Heart left ventricle (tissue), 13 donors: ENCODE data around the gene TMPO.

Source experiments
- POLR2A ChIP-seq, 2 donors: fragments of 450-650 bp; IDR thresholded peaks; one replicate each; pipeline ENCODE4 v1.6.1; 2017; ENCODE audit warnings: antibody characterized with exemption in 2 of 2, mild to moderate bottlenecking in 2 of 2, moderate library complexity in 2 of 2
- TF ChIP-seq, protein P1 (sequence below), 12 donors: fragments of 200-600 bp; sonication (generic) in 4 of 12; IDR thresholded peaks; one replicate each; pipeline versions ENCODE4 v1.5.0 to v1.8.0; 2018 to 2022; ENCODE audit warnings: antibody characterized with exemption in 12 of 12, mild to moderate bottlenecking in 5 of 12
- donor health status: ischemic (EF 13 %, LVEDD 7.1; RV severe dilation, severe dysfunction).
- donor health status: DM: no; HTN: yes; CAD: no.
- donor health status: DM: no; HTN: no; CAD: no.
- donor health status: ischemic (EF 25% LVEDD 6.9; RV normal size, moderate dysfunction).
- donor health status: ischemic (EF 25% LVEDD 5.7; RV mildly dilated, moderate dysfunction).
- donor health status: ischemic (EF 35%, LVEDD 5.7; RV mildly dilated, moderate dysfunction).
- donor health status: nonischemic (EF 11% LVEDD 7.7; RV severe dilation, severe dysfunction).
- donor health status: DM: yes; HTN: yes; CAD: no.
- donor health status: PGD.
- donor health status: ischemic (EF 29% LVEDD 5.4; RV normal size, mild dysfunction).
- donor health status: nonischemic (EF 23%, LVEDD 6.1; RV moderate dilation, normal function).

DNA sequence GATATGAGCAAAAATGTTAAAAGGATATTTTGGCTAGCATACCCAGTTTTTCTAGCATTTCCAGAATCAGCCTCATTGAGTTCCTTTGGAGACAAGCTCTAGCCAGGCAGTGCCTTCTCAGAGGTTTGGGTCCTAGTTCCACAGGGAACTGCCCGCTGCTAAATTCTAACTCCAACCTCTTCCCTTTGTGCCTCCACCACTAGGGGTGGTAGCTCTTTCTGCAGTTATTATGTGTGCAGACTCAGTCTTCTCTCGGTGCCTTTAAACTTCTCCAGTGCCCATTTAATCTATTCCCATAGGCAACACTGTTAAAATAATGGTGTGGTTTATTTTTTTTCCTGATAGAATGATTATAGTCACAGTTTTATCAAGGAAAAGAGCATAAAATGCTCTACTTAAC lies 56.6 kb downstream of the TMPO start:
- TF ChIP-seq, protein P1, sequence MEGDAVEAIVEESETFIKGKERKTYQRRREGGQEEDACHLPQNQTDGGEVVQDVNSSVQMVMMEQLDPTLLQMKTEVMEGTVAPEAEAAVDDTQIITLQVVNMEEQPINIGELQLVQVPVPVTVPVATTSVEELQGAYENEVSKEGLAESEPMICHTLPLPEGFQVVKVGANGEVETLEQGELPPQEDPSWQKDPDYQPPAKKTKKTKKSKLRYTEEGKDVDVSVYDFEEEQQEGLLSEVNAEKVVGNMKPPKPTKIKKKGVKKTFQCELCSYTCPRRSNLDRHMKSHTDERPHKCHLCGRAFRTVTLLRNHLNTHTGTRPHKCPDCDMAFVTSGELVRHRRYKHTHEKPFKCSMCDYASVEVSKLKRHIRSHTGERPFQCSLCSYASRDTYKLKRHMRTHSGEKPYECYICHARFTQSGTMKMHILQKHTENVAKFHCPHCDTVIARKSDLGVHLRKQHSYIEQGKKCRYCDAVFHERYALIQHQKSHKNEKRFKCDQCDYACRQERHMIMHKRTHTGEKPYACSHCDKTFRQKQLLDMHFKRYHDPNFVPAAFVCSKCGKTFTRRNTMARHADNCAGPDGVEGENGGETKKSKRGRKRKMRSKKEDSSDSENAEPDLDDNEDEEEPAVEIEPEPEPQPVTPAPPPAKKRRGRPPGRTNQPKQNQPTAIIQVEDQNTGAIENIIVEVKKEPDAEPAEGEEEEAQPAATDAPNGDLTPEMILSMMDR (IDR thresholded peaks at IDR 0.05), result peak in 3 of 12 donors; percentile 10 to 19 (median 16)
- TF ChIP-seq POLR2A (IDR thresholded peaks at IDR 0.05), result no peak
